GM19043 (cell line): Measurements from ENCODE around the gene PRKCE.

ENCODE experiments used
- ATAC-seq: cut with Tn5 transposase; IDR thresholded peaks from one replicate; pipeline ENCODE4 v1.9.1; 2021; ENCODE audit warnings: low read depth; ENCODE audit not compliant: unreplicated experiment

PRKCE gene

DNA sequence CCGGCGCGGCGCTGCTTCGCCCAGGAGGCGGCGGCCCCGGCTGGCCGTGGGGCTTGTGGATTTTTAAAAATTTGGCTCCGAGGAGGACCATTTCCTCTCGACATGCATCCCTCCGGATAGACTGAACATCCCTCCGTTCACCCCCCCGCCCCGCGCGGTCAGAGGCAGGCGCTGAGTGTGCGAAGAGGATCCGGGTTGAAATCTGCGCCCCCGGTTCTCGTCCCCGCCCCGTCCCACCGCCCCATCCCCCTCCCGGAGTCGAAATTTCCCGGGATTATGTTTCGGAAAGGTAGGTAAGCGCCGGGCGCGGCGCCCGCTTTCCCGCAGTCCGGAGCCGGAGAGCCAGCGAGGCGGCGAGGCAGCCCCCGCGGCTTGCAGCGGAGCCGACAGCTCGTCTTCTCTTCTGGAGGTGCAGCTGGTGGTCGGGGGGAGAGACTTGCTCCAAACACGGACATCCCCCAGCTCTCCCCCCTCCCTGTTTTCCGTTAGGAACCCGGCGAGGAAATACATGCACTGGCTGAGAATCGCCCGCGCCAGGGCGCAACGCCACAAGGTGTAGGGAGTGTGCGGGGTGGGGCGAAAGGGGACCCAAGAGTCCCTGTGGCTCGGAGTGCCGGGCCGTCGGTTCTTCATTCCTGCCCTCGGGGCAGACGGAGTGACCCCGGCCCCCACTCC, at the start of gene PRKCE:
Gene PRKCE (plus strand): TSS at position 261 of the 675 bp plus-strand sequence.
- ATAC-seq = peak; percentile 10

DNA sequence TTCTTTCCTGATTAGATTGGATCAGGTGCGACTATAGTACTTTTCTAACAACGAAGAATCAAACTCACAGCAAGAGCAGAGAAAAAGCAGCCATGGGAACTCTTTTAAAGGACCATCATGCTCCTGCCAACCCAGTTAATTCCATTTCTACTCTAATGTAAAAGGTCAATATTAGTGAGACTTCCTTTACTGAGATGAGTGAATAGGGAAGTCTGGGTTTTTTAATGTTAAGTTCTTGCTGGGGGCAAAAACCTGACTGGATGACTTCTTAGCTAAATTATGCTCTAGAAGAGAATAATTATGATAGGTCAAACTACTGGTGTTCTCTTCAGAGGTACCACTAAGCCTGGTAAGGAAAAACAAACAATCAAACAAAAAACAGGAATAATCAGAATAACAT, 48.9 kb upstream of the PRKCE start:
- no peak for ATAC-seq

DNA sequence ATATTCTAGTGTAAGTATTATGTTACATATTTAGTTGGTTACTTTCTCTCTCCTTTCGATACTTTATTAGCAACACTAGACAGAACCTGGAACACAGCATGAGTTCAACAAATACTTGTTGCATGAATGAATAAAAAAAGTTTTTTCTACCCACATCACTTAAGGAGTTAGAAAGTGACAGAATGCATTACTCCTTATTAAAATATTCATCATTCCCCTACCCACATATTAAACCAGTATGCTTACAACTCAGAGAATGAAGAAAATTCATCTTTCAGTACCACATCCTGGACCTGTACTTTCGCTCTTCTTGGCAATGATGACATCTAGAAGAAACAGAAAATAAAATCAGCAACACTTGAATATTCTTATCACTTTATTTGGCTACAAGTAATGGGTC, 46.4 kb upstream of the PRKCE start:
- ATAC-seq = no peak

DNA sequence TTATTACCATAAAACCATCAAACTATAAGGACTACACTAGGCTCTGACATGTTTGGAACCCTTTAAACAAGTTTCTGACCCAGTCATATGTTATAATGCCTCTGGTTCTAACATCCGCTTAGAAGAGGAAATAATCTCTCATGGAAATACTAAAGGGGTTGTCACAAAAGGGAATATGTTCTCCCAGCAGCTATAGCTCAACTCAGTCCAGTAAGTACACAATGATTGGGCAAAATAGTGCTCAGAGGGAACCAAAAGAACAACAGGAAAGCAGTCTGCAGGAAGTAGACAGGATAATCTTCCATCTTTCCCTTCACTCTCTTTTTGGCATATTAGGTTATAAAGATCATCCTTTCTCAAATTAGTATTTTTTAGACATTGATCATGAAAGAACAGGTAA, 44.7 kb upstream of the PRKCE start:
- ATAC-seq = no peak

DNA sequence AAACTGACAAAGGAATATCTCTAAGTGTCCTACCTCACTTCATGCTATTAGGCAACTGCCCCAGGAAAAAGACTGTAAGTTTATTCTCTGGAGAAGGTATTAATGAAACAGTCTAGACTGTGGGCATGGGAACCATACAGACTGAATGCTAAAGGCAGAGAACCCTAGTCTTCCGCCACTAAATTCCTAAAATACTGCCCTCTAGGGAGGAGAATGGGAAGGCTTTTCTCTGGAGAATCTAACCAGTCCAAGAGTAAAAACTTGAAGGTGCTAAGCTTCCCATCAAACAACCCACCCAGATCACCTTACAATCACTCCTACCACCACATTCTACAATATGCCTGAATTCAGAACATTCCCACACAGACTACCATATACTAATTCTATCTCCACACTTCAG, 43.8 kb upstream of the PRKCE start:
- no peak for ATAC-seq

DNA sequence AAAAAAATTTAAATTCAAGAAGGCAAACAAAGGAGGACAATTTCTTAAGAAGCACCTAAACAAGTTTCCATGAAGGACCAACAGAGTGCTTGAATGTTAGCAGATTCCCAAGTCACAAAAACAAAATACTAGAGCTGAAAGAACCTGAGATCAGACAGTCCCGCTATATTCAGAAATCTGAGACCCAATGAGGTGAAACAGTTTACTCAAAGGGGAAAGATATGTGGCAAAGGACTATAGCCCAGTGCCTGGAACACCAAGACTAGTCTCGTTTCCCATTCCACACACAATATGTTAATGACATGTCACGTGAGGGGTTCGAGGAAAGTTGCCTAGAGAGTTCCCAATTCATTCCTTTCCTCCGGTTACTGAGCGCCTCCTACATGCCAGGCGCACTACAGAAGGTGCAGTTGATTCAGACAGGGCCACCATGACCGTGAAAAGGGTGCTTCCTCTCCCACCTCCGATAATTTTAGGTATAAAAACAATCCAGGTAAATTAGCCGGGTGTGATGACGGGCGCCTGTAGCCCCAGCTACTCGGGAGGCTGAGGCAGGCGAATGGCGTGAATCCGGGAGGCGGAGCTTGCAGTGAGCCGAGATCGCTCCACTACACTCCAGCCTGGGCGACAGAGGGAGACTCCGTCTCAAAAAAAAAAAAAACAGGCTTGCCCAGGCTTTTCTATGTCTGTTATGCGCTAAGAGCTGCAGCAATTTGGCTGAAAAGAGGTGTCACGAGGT, 41.0 kb upstream of the PRKCE start:
- ATAC-seq = peak; percentile 35

DNA sequence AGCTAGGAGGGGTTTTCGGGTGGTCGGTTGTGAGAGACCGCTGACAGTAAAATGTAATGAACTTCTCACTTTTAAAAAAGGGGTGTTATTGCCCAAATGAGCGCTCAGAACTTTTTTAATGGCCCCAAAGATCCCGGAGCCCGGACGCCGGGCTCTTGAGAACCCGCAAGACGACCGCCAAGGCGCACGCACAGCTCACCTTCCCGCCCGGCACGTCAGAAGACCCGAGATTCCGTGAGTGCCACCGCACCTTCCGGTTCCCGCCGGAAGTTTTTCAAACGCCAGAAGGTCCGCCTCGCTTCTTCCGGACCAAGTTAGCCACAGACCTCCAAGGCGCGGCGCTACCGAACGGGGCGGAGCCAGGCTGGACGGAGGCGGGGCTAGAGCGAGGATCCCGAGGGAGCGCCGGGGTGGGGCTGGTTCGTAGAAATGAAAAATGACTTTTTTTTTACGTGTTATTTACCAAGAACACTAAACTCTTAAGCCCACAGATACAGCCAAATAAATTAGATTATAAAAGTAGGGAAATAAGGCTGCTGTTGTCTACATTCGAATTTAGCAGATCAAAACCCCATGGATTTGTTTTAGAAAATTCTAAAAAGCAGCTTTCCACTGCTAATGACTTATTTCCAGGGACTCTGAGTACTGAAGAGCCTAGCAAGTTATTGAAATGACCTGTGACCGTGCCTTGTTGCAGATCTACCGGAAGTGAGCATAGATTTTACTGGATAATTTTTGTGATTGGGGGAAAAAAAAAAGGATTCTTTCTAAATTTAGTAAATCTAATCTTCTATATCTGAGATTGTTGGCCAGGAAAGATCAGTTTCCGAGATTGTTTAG, 40.2 kb upstream of the PRKCE start, which contains the start of gene SRBD1:
Gene SRBD1 (minus strand): TSS at position 248 of the 840 bp plus-strand sequence. CDS start 5,826 bp downstream, outside the sequence.
- ATAC-seq = peak; percentile 91

DNA sequence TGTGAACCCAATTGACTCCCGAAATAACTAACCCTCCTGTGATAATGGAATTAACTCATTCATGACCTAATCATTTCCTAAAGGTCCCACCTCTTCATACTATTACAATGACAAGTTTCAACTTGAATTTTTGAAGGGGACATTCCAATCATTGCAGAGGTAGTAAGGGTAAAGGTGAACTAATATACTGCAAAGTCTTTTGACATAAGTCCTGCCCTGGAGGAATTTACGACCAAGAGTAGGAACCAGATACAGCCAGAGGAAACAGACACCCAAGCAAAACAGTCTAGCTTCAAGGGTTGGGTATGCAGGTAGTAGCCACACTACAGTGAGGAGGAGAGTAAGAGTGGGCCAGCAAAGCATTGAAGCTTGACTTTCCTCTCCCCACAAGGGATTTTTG, 39.2 kb upstream of the PRKCE start:
- no peak for ATAC-seq

DNA sequence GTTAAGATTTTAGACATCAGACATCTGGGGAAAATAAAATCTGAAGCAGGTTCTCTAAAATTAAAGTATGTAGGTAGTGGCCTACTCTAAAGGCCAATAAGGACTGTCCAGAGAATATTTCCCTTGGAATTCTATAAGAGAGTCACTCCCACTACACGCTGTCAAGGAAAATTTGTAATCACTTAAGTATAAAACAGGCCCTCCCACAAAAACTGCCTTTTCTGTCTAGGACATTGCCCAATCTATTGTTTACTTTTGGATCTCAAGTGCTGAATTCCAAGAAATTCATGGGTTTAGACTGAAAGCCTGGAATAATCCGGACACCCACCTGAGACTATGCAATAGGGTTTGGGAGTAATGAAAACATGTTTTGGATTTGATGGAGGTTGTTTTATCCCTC, 38.7 kb upstream of the PRKCE start:
- ATAC-seq = no peak

DNA sequence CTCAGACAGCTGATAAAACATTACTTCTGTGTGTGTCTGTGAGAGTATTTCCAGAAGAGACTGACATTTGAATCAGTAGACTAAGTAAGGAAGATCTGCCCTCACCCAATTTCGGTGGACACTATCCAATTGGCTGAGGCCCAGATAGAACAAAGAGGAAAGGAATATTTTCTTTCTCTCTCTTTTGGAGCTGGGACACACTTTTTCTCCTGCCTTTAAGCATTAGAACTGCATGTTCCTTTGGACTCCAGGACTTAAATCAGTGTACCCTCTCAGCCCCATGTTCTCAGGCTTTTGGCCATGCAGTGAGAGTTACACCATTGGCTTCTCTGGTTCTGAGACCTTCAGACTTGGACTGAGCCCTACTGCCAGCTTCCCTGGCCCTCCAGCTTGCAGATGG, 37.1 kb upstream of the PRKCE start:
- ATAC-seq = no peak

DNA sequence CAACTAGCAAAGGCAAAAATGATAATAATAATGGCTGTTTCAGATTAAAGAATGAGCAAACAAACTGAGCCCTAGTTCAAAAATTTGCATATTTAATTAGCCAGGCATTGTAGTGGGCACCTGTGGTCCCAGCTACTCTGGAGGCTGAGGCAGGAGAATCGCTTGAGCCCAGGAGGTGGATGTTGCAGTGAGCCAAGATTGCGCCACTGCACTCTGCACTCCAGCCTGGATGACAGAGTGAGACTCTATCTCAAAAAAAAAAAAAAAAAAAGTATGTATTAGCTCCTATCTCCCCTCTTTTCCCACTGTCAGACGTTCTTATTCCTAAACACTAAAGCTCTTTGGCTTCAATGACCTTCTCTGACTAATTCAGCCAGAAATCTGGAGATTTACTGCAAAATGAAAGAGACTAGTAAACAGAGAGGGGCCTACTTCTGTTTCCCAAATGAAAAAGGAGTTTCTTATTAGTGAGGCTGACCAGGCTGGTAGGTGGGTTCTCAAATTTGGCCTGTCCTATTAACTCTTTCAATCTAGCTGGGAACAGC, 36.5 kb upstream of the PRKCE start:
- no peak for ATAC-seq

DNA sequence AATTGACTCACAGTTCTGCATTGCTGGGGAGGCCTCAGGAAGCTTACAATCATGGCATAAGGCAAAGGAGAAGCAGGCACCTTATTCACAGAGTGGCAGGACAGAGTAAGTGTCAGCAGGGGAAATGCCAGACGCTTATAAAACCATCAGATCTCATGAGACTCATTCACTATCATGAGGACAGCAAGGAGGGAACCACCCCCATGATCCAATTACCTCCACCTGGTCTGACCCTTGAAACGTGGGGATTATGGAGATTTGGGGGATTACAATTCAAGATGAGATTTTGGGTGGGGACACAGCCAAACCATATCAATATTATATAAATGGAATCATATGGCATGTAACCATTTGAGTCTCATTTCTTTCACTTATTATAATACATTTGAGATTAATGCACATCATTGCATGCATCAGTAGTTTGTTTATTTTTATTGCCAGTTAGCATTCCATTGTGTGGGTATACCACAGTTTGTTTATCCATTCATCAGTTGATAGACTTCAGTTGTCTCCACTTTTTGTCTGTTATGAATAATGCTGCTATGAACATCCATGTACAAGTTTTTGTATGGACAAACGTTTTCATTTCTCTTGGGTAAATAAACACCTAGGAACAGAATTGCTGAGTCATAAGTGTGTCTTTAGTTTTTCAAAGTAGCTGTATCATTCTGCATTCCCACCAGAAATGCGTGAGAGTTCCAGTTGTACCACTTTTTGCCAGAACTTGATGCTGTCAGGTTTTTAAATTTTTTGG, 34.6 kb upstream of the PRKCE start:
- no peak for ATAC-seq

DNA sequence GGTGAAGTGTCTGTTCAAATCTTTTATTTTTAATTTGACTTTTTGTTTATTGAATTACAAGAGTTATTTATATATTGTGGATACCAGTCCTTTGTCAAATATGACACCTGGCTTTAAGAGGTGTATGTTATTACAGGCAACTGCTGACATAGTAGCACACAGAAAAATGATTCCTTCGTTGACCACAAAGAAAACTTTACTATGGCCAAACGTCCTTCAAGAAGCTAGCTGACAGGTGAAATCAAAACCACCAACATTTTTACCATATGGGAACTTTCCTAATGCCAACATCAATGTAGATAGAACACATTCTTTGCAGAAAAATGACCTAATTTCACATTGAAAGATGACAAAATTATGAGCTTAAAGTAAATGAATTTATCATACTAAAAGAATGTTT, 34.0 kb upstream of the PRKCE start:
- no peak for ATAC-seq

DNA sequence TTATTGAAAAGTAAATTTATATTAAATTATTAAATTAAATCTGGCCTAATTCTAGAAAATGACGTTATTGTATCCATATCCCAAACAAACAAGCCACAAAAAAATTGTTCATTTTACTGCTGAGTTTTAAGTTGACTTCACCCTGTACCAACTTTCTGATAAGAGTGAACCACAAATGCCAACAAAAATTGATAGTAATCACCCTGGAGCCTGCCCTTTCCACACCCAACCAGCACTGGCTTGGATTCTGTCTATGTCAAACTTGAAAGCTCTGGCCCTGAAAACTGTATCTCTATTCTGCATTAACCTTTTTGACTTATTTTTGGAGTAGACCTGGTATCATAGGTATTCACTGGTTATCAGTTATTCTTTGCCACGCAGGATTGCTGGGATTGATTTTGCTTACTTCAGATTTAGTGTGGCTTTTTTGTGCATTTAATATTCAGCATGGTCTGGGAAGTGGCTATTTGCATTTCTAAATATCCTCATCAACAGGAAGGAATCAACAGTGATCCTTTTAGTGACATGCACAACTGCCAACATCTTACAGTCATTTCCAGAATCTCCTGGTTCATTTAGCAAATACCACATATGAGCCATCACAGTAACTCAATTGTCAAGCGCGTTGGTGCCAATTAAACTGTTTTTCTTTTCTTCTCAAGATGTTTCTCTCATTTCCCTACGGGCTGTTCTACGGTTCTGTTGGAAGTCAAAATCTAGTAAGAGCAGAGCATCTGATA, 29.0 kb upstream of the PRKCE start:
- ATAC-seq = no peak

DNA sequence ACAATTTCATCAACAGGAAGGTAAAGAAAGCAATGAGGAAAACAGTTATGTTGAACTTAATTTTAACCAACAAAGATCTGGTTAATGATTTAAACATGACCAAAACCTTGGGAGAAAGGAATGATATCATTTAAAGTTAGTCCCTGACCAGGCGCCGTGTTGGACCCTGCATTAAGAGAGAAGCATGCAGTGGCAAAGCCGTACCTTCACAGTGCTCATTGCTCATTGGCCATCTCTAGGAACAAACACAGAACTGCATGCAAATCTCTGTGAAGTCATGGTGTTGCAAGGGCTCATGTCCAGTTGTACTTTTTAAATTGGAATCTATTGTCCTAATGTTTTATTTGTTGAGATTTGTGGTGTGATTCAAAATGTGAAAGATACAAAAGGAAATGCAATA, 28.4 kb upstream of the PRKCE start:
- ATAC-seq = no peak

DNA sequence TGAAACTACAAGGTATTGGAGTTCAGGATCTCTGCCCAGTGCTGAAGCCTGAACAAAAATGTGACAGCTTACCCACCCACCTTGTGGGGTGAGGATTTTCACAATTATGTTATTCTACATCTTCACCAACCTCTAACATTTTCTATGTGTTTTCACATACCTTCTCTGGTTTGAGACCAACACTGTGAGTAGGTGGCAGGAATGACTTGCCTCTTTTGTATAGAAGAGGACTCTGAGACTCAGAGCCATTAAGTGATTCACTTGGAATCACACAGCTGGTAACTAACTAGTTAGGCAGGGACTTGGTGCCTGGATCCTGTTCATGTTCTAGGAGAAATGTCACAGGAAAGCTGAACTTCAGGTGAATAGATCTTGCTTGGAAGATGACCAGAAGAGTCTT, 25.7 kb upstream of the PRKCE start:
- ATAC-seq = no peak

DNA sequence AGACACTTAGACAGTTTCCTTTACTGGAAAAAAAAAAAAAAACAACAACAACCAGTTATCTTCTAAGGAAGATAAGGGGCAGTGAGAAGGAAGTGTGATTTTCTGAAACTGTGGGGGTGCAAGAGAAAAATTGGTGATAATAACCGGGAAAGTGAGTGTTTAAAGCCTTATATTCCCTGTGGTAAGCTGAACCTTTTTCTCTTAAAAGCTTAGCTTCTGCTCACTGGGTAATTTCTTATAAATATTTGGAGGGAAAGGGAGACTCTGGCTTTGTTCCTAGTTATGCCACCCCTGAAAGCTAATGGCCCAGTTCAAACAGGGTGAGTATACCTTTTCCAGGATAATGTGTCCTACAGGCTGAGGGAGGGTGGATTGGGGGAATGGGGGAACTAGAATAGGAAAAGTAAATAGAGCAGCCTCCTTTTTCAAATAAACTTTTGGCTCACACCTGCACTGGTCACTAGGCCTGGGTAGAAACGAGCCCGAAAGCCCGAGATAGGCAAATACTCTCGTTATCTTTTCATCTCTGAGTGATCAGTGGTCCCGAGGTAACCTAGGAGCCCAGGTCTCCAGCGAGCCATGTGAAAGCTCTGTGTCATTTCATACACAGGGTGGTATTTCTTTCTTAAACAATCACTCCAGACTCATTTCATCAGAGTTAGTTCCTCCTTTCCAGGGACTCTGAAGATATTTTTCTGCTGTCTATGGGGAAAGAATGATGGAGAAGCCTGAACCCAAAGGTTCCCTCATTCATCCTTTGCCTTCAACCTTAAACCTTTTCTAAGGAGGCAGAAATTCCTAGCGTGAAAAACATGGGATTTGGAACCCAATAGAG, 24.9 kb upstream of the PRKCE start:
- ATAC-seq = no peak

DNA sequence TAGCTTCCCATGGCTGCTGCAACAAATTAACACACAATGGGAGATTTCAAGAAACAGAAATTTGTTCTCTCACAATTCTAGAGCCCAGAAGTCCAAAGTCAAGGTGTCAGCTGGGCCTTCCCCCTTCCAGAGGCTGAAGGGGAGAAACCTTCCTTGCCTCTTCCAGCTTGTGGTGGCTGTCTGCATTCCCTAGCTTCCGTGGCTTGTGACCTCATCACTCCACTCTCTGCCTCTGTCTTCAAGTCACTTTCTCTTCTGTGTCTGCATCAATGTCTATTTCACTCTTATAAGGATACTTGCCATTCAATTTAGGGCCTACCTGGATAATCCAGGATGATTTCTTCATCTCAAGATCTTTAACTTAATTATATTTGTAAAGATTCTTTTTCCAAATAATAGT, 23.6 kb upstream of the PRKCE start:
- no peak for ATAC-seq

DNA sequence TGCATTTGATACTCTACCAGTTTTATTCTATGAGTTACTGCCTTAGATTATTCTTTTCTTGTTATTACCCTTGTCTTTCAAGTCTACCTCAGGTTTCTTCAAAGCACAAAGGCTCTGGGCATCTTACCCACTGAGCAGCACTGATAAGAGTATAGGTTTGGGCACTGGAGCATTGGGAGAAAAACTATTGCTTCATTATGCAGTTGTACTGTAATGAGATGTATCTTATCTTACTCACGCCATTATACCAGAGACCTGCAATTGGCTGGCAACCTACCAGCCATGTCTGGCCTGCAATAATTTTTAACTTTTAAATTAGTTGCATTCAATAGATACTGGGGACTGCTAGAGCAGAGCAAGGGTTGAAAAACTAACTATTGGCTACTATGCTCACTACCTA, 21.5 kb upstream of the PRKCE start:
- ATAC-seq = no peak
